Mammary epithelial cell (primary cell): ENCODE data around the gene FAM107B.

ENCODE experiments used
- CTCF ChIP-seq, 2 donors: IDR thresholded peaks in 1 of 2; conservative IDR thresholded peaks in 1 of 2; 2 replicates each; pipeline ENCODE4 v1.5.1; 2011 to 2012; ENCODE audit warnings: inconsistent platforms in 2 of 2, low read length in 2 of 2, mild to moderate bottlenecking in 2 of 2, control low read depth in 1 of 2, low read depth in 1 of 2; ENCODE audit not compliant: insufficient read depth in 1 of 2; ENCODE audit errors: extremely low read depth in 1 of 2
- EZH2 ChIP-seq: IDR thresholded peaks from 2 replicates; pipeline ENCODE4 v1.6.1; 2012; ENCODE audit warnings: low read length, inconsistent platforms, borderline replicate concordance

DNA sequence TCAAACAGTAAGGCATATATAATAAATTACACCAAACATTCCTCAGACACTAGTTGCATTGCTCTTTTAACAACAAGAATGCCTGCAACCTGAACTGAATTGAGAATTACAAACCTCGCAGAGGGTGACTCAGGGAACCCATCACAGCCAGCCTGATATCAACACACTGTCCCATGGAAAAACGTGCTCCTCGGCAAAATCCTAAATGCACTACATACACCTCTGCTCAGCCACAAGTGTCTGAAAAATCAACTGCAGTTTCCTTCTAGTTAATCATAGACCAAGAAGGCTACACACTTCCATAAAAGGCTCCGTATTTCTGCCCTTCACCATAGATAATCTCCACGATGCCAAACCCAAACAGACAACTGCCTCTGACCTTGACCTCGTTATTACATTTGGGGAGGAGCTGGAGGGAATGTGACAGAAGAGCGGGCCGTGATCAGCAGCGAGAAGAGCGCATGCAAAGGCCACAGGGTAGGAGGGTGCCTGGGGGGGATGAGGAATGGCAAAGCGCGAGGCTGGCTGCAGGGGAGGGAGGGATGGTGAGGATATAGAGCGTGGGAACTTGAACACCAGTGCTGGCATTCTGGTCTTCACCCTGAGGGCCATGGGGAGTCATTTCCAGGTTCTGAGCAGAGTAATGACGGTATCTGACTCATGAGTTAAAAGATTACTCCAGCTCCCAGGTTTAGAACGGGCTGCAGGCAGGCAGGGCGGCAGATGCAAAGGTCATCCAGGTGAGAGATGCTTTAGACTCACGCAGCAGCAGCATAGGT, 242.0 kb downstream of the FAM107B start:
- TF ChIP-seq CTCF (conservative IDR thresholded peaks at IDR 0.05 in 1 of 2, IDR thresholded peaks at IDR 0.05 in 1 of 2; ENCODE audit: extremely low read depth in 1 of 2, insufficient read depth in 1 of 2, low read depth in 1 of 2, low read length in 2 of 2): no peak
- no peak for TF ChIP-seq EZH2
